Smooth muscle cell (in vitro differentiated cells): ENCODE data around the gene SEC14L3. TPM values are rescaled to one million over a fixed set of nuclear protein-coding genes. Genes with fewer than 3 reads are reported as not detected.

Source experiments
- DNase-seq: peaks from one replicate; lab custom pipeline; 2025; ENCODE audit not compliant: unreplicated experiment; lab: John Stamatoyannopoulos, UW
- H2AFZ ChIP-seq: fragments of 200-600 bp; sonication (generic); 2 replicates; pipeline ENCODE4 v1.6.0; 2016; ENCODE audit warnings: antibody characterized with exemption, low read depth, mild to moderate bottlenecking
- H3F3A ChIP-seq: fragments of 200-600 bp; sonication (generic); 2 replicates; pipeline ENCODE4 v1.6.0; 2017; ENCODE audit warnings: antibody characterized with exemption, low read depth
- H3K27ac ChIP-seq: fragments of 200-600 bp; sonication (generic); 2 replicates; pipeline ENCODE4 v1.5.1; 2016; ENCODE audit warnings: low read depth, mild to moderate bottlenecking
- H3K27me3 ChIP-seq: fragments of 200-600 bp; sonication (generic); 2 replicates; pipeline ENCODE4 v1.6.1; 2016; ENCODE audit warnings: low read depth, mild to moderate bottlenecking
- H3K36me3 ChIP-seq: fragments of 200-600 bp; sonication (generic); 2 replicates; pipeline ENCODE4 v1.5.1; 2016; ENCODE audit warnings: low read depth
- H3K4me1 ChIP-seq: fragments of 200-600 bp; sonication (generic); 2 replicates; pipeline ENCODE4 v1.5.1; 2016; ENCODE audit warnings: low read depth
- H3K4me2 ChIP-seq: fragments of 200-600 bp; sonication (generic); 2 replicates; pipeline ENCODE4 v1.6.0; 2016; ENCODE audit warnings: mild to moderate bottlenecking
- H3K4me3 ChIP-seq: fragments of 200-600 bp; sonication (generic); 2 replicates; pipeline ENCODE4 v1.5.1; 2016; ENCODE audit warnings: mild to moderate bottlenecking
- H3K79me2 ChIP-seq: fragments of 200-600 bp; sonication (generic); 2 replicates; pipeline ENCODE4 v1.6.0; 2016; ENCODE audit warnings: low read depth, mild to moderate bottlenecking
- H3K9ac ChIP-seq: fragments of 200-600 bp; sonication (generic); 2 replicates; pipeline ENCODE4 v1.6.0; 2016; ENCODE audit warnings: low read depth
- H3K9me3 ChIP-seq: fragments of 200-600 bp; sonication (generic); replicated peaks from 2 replicates; pipeline ENCODE4 v1.5.1; 2016; ENCODE audit warnings: low read depth
- H4K20me1 ChIP-seq: fragments of 200-600 bp; sonication (generic); 2 replicates; pipeline ENCODE4 v1.6.0; 2016; ENCODE audit warnings: low read depth
- CTCF ChIP-seq: fragments of 200-600 bp; sonication (generic); IDR thresholded peaks from 2 replicates; pipeline ENCODE4 v1.5.1; 2017; ENCODE audit warnings: borderline replicate concordance, mild to moderate bottlenecking, antibody characterized with exemption; ENCODE audit not compliant: insufficient read depth, poor library complexity, severe bottlenecking
- WGBS: methylation state at CpG from one replicate; pipeline ENCODE4 v1.1.7; 2016; ENCODE audit warnings: low lambda C conversion rate; 5-methylcytosine and 5-hydroxymethylcytosine counted together
- polyA plus RNA-seq: library from polyadenylated mRNA; unstranded; fragments of >200 nt; fragmentation: Nextera tagmentation; extraction: Ambion mirVana; gene quantifications from 2 replicates; pipeline ENCODE4 v1.2.1, GENCODE V29; 2016
- total RNA-seq: library from RNA; depleted of rRNA; stranded (reverse); fragments of >200 nt; gene quantifications from 2 replicates; pipeline ENCODE4 v1.2.3, GENCODE V29; 2014

The SEC14L3 gene
- total RNA-seq: not detected in 2 replicates
- polyA plus RNA-seq: 0.09 TPM in 1 of 2 replicates, not detected in the other

GRCh38 chr22:30471616-30472318, at the start of gene SEC14L3:
Gene SEC14L3 (minus strand): TSS chr22:30472017. CDS start chr22:30471958, 59 bp downstream.
- Histone ChIP-seq H3K9ac (no peak within 1 kb of the TSS), H4K20me1 (no peaks in the 10 kb centered on the region), H3K9me3 (no peaks in the 10 kb centered on the region), H3K27me3 (peaks cover 29% of the 10 kb centered on the region), H3F3A (no peaks in the 10 kb centered on the region), H3K4me1 (no peaks in the 10 kb centered on the region), H3K4me3 (no peak within 1 kb of the TSS), H3K79me2 (no peaks in the 10 kb centered on the region), H3K27ac (no peak within 1 kb of the TSS), H2AFZ (no peak within 1 kb of the TSS), H3K4me2 (no peak within 1 kb of the TSS), H3K36me3 (no peaks in the 10 kb centered on the region)
- WGBS: 81% methylated on average over 13 of the region's 13 CpGs
- DNase-seq: no peak
- TF ChIP-seq CTCF: no peak

- H3K9me3 ChIP-seq: no peaks in the 10 kb centered on the region
- H3K36me3 ChIP-seq: no peaks in the 10 kb centered on the region
- no peak for DNase-seq
- no peaks in the 10 kb centered on the region for H3K79me2 ChIP-seq
- peaks cover 6% of the 10 kb centered on the region for H3K27me3 ChIP-seq
- H3F3A ChIP-seq: no peaks in the 10 kb centered on the region
- no peaks in the 10 kb centered on the region for H3K4me1 ChIP-seq
- no peak overlapping the region for H2AFZ ChIP-seq
- no peak overlapping the region for H3K27ac ChIP-seq
- no peak for TF ChIP-seq CTCF
- no peak overlapping the region for H3K4me3 ChIP-seq
- no peak overlapping the region for H3K4me2 ChIP-seq
- WGBS: 89% methylated on average over 7 of the region's 7 CpGs
- no peak overlapping the region for H3K9ac ChIP-seq
- H4K20me1 ChIP-seq: no peaks in the 10 kb centered on the region
These were observed 48.1 kb upstream of the SEC14L3 start for GRCh38 chr22:30519842-30520425.

GRCh38 chr22:30516731-30517130, 44.9 kb upstream of the SEC14L3 start:
- no peak for DNase-seq
- H2AFZ ChIP-seq: no peak overlapping the region
- no peaks in the 10 kb centered on the region for H3K36me3 ChIP-seq
- TF ChIP-seq CTCF: no peak
- H3K4me3 ChIP-seq: no peak overlapping the region
- no peak overlapping the region for H3K9ac ChIP-seq
- H3K4me1 ChIP-seq: no peaks in the 10 kb centered on the region
- H3F3A ChIP-seq: no peaks in the 10 kb centered on the region
- H3K27ac ChIP-seq: no peak overlapping the region
- H4K20me1 ChIP-seq: no peaks in the 10 kb centered on the region
- no peaks in the 10 kb centered on the region for H3K79me2 ChIP-seq
- H3K9me3 ChIP-seq: no peaks in the 10 kb centered on the region
- no peak overlapping the region for H3K4me2 ChIP-seq
- H3K27me3 ChIP-seq: peaks cover 4% of the 10 kb centered on the region
- WGBS: 94% methylated on average over 5 of the region's 5 CpGs
